ENCODE results near the gene ZNF217.

- TF ChIP-seq CAMTA2 (CRISPR knock-in tag; conservative IDR thresholded peaks at IDR 0.05) (no peak), POLR2A (conservative IDR thresholded peaks at IDR 0.05) (no peak), MAFF (IDR thresholded peaks at IDR 0.05; ENCODE audit: low read length) (no peak), GTF2E2 (tag; IDR thresholded peaks at IDR 0.05) (no peak), RFX5 (IDR thresholded peaks at IDR 0.05; ENCODE audit: low read depth, low read length) (no peak), CBX5 (IDR thresholded peaks at IDR 0.05; ENCODE audit: borderline replicate concordance, low read depth) (no peak), NR2F6 (CRISPR knock-in tag; IDR thresholded peaks at IDR 0.05) (no peak), SREBF1 (IDR thresholded peaks at IDR 0.05; ENCODE audit: borderline replicate concordance, low read depth, low read length) (no peak), ZSCAN29 (IDR thresholded peaks at IDR 0.05) (no peak), CTCF (IDR thresholded peaks at IDR 0.05 in 2 of 3, conservative IDR thresholded peaks at IDR 0.05 in 1 of 3; ENCODE audit: insufficient read depth in 2 of 3, low read depth in 1 of 3, low read length in 3 of 3) (no peak), NR2C2 (CRISPR knock-in tag; IDR thresholded peaks at IDR 0.05) (no peak), NR2C2 (tag; IDR thresholded peaks at IDR 0.05) (no peak), ZNF316 (IDR thresholded peaks at IDR 0.05) (no peak), MCM7 (IDR thresholded peaks at IDR 0.05) (no peak)
- TF ChIP-seq, protein P1, sequence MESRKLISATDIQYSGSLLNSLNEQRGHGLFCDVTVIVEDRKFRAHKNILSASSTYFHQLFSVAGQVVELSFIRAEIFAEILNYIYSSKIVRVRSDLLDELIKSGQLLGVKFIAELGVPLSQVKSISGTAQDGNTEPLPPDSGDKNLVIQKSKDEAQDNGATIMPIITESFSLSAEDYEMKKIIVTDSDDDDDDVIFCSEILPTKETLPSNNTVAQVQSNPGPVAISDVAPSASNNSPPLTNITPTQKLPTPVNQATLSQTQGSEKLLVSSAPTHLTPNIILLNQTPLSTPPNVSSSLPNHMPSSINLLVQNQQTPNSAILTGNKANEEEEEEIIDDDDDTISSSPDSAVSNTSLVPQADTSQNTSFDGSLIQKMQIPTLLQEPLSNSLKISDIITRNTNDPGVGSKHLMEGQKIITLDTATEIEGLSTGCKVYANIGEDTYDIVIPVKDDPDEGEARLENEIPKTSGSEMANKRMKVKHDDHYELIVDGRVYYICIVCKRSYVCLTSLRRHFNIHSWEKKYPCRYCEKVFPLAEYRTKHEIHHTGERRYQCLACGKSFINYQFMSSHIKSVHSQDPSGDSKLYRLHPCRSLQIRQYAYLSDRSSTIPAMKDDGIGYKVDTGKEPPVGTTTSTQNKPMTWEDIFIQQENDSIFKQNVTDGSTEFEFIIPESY (CRISPR knock-in tag; IDR thresholded peaks at IDR 0.05), result no peak
Observed at GRCh38 chr20:53529658-53530057, 64.0 kb downstream of the ZNF217 start.
